Measurements from ENCODE around the gene DNAAF8.
"Not testable (repeated sequence)": the region's sequence is repeated elsewhere in the genome, so short reads cannot be mapped to it uniquely, and the experiment has no call there.

The DNAAF8 gene

GRCh38 chr16:4754865-4755264, 20.5 kb downstream of the DNAAF8 start:
- no peak for DNase-seq

- DNase-seq: no peak
These were observed 21.4 kb downstream of the DNAAF8 start for GRCh38 chr16:4755687-4756086.

GRCh38 chr16:4760221-4760910, 26.0 kb downstream of the DNAAF8 start:
- DNase-seq: no peak

- DNase-seq: no peak
These were observed 27.9 kb downstream of the DNAAF8 start for GRCh38 chr16:4762205-4762604.

GRCh38 chr16:4763791-4764190, 29.5 kb downstream of the DNAAF8 start:
- DNase-seq: no peak

- no peak for DNase-seq
These were observed 31.5 kb downstream of the DNAAF8 start for GRCh38 chr16:4765511-4766474.

GRCh38 chr16:4766875-4767628, 32.7 kb downstream of the DNAAF8 start, which contains the start of gene ZNF500:
TSS of gene ZNF500 (minus strand) at chr16:4767162. CDS start at chr16:4765978, 1,184 bp downstream.
- DNase-seq: peak; percentile 85

- DNase-seq: no peak
These were observed 33.7 kb downstream of the DNAAF8 start for GRCh38 chr16:4767872-4768548.

- peak; percentile 84 for DNase-seq
These were observed 34.4 kb downstream of the DNAAF8 start for GRCh38 chr16:4768549-4769305.

GRCh38 chr16:4769306-4769638, 34.9 kb downstream of the DNAAF8 start:
- no peak for DNase-seq

GRCh38 chr16:4771646-4772045, 37.3 kb downstream of the DNAAF8 start:
- DNase-seq: no peak

GRCh38 chr16:4772351-4772750, 38.0 kb downstream of the DNAAF8 start:
- DNase-seq: no peak

- DNase-seq: no peak
These were observed 40.7 kb downstream of the DNAAF8 start for GRCh38 chr16:4775005-4775404.

GRCh38 chr16:4776141-4776705, 41.9 kb downstream of the DNAAF8 start:
- DNase-seq: no peak

GRCh38 chr16:4777339-4778049, 43.2 kb downstream of the DNAAF8 start:
- no peak for DNase-seq

GRCh38 chr16:4778050-4778392, 43.7 kb downstream of the DNAAF8 start:
- DNase-seq: no peak

- no peak for DNase-seq
These were observed 45.9 kb downstream of the DNAAF8 start for GRCh38 chr16:4780235-4780634.

- no peak for DNase-seq
These were observed 49.1 kb downstream of the DNAAF8 start for GRCh38 chr16:4783251-4783950.

- no peak for DNase-seq
These were observed 49.6 kb downstream of the DNAAF8 start for GRCh38 chr16:4783951-4784336.

GRCh38 chr16:4784444-4784987, 50.2 kb downstream of the DNAAF8 start:
- not testable (repeated sequence) for DNase-seq

All from NCI-H526 treated with DMSO at 0.1 percent for 48 hours (cell line).